ENCODE measurements around the gene BABAM2.
A peak's percentile ranks its signal among the peaks of the same experiment; 100 is the strongest.
"Not testable (repeated sequence)": the region's sequence is repeated elsewhere in the genome, so short reads cannot be mapped to it uniquely, and the experiment has no call there.

BABAM2 gene

GRCh38 chr2:28316546-28317335, 426.2 kb downstream of the BABAM2 start:
- no peak for DNase-seq (ENCODE audit: low read depth)

- DNase-seq (ENCODE audit: low read depth): no peak
Measured at GRCh38 chr2:28317390-28317789, 426.9 kb downstream of the BABAM2 start.

DNA sequence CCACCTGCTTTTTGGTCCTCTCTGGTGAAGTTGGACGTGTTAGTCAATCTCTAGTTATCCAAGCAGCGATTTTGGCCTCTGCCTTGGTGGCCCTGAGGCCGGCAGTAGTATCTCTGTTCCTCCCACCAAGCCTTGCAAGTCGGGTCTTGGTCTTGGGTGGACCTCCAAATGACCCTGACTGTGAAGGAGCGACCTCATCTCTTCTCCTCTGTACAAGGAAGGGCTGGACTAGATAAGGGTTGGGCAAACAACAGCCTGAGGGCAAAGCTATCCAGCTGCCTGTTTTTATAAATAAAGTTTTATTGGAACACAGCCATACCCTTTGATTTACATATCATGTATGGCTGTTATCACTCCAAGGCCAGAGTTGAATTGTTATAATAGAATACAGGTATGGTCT, 427.5 kb downstream of the BABAM2 start:
- no peak for DNase-seq (ENCODE audit: low read depth)

DNA sequence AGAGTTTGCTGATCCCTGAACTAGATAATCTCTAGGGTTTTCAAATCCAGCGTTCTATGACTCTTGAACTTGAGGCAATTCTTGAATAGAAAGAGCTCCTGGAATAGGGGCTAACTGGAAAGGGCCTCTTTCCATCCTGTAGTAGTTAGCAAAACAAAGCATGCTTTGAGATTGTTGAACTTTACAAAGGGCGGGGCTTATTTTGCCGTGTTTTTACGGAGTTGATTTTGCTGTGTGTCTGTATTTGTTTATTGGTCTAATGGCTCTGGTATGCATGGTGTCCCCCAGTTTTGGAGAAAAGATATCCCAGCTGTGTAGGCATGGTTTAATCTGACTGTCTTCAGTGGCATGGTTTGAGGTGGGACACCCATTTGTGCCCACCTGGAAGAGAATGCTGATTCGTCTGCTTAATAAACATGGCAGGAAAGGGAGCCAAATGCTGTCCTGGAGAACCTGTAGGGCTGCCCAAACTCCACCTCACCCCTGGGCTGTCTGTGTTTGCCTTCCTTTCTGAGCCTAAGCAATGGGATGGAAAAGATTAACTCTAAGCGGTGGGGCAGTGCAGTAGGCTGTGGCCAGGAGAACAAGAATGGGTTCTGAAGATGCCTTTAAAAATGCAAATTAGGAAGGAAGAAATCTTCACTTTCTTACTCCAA, 428.1 kb downstream of the BABAM2 start:
- no peak for DNase-seq (ENCODE audit: low read depth)

GRCh38 chr2:28319118-28320008, 428.8 kb downstream of the BABAM2 start:
- no peak for DNase-seq (ENCODE audit: low read depth)

DNA sequence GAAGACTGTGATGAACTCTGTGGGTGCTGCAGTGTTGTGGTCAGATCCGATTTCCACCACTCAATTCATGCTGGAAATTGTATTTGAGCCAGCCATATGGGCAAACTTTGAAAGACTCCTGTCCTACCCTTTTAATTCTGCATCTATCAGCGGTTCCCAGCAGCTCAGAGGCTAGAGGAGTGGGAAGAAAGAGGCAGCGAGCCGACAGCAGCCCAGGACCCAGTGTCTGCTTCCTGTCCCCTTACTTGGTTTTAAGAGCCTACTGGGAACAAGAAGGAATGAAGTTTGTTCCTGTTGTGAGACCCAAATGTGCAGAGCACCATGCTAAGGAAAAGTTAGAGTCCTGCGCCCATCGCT, 429.5 kb downstream of the BABAM2 start:
- no peak for DNase-seq (ENCODE audit: low read depth)

- no peak for DNase-seq (ENCODE audit: low read depth)
Measured at GRCh38 chr2:28320371-28320770, 429.8 kb downstream of the BABAM2 start.

- no peak for DNase-seq (ENCODE audit: low read depth)
Measured at GRCh38 chr2:28321426-28321825, 430.9 kb downstream of the BABAM2 start.

DNA sequence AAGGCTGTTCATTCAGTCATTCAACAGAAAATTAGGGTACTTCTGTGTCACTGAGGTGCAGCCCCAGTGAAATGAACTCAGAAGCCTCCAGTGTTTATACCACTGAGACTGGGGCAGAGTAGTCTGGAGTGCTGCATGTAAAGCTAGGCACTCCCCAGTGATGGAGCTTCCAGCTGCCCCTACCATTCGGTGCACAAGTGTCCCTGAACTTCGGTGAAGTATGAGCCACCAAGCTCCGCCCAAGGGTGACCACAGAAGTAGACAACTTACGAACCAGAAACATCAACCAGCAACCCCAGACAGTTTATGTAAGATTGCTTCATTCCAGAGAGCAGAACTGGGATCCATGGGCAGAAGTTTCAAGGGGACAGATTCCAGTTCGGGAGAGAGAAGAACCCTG, 431.5 kb downstream of the BABAM2 start:
- DNase-seq (ENCODE audit: low read depth): no peak

GRCh38 chr2:28322456-28322855, 431.9 kb downstream of the BABAM2 start:
- DNase-seq (ENCODE audit: low read depth): no peak

DNA sequence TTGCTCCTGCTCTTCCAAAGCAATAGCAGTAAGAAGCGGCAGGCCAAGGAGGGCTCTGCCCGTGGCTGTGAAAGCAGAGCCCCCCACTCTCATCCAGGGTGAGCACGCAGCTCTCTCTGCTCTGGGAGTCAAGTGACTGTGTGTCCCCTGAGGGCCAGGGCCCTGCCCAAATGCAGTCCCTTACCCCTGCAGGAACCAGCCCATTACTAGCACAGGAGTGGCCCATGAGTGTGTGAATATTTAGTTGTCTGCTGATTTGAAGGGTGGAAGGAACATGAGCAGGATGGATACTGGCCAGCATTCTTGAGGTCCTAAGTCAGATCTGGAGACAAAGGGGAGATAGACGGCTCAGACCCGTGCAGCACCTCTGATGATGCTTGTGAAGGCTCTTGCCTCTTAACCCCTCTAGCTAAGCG, 432.5 kb downstream of the BABAM2 start:
- DNase-seq (ENCODE audit: low read depth): peak; percentile 48

DNA sequence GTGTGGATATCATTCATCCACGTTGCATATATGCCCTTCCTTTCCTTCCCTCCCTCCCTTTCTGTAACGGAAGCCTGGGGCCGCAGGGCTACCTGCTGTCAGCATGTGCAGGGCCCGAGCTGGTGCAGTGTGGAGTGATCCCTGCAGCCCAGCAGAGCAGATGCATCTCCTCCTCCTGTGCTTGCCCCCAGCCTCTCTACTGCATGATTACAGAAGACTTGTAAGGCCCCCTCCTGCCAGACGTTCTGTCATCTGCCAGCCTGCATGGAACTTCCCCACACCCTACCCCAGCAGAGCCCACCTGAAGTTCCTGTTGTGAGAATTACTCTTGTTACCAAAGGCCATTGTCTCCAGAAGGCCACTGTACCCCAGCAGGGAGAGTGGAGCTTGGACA, 434.6 kb downstream of the BABAM2 start:
- DNase-seq (ENCODE audit: low read depth): no peak

GRCh38 chr2:28325567-28326468, 435.3 kb downstream of the BABAM2 start:
- DNase-seq (ENCODE audit: low read depth): no peak

- DNase-seq (ENCODE audit: low read depth): no peak
Measured at GRCh38 chr2:28326469-28326805, 435.9 kb downstream of the BABAM2 start.

GRCh38 chr2:28326881-28327505, 436.5 kb downstream of the BABAM2 start:
- no peak for DNase-seq (ENCODE audit: low read depth)

DNA sequence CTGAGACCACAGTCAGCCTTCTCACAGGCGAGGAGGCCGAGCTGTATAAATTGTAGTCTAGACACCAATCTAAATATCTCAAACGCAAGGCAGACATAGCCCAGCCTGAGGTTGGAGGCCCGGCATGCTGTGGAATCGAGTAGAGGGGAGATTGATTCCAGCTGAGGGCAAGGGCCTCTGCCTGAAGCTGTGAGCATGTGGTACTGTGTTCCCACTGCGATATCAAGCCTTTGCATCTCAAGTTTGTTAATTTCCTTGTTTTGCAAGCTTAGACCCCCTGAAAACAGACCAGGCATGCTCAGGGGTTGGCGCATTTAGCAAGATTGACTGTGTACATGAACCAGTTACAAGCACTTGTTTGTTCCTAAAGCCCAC, 437.0 kb downstream of the BABAM2 start:
- DNase-seq (ENCODE audit: low read depth): no peak

DNA sequence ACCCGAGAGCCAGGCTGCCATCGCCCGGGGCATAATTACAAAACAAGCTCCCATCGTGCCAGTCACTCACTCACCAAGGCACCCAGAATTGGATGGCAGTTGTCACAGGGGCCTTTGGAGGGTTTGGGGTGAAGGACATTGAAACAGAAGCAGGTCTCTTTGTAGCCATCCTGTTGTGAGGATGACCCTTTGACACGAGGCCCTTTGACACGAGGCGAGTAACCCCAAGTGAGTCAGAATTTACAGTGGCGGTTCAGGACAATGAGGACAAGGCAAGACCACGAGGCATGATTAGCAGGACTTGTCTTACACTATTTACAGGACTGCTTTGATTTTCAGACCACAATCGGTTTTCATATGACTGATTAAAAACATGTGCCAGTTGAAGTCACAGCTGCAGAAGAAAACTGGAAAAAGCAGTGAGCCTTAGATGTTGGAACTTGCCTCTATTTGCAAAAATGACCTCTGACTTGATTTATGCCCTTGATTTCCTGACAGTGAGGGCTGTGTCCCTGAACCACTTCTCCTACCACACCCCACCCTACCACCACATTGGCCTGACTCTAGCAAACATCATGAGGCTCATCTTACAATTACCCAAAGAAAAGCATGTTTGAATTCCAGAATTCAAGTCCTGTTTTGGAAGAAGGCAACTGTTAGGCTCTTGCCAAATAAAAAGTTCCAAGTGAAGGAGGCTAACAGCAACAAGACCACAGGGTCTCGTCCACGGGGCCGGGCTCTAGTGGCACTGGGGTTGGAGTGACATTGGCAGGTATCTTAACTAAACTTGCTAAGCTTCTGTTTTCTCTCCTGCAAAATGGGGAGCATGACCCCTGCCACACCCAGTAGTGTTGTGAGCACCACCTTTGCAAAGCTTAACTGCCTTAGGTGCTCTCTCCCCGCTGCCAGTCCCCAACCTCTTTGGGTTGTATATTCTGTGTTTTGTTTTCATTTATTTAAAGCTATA, 437.7 kb downstream of the BABAM2 start:
- no peak for DNase-seq (ENCODE audit: low read depth)

GRCh38 chr2:28329184-28329583, 438.7 kb downstream of the BABAM2 start:
- no peak for DNase-seq (ENCODE audit: low read depth)

- not testable (repeated sequence) for DNase-seq (ENCODE audit: low read depth)
Measured at GRCh38 chr2:28330722-28331121, 440.2 kb downstream of the BABAM2 start.

DNA sequence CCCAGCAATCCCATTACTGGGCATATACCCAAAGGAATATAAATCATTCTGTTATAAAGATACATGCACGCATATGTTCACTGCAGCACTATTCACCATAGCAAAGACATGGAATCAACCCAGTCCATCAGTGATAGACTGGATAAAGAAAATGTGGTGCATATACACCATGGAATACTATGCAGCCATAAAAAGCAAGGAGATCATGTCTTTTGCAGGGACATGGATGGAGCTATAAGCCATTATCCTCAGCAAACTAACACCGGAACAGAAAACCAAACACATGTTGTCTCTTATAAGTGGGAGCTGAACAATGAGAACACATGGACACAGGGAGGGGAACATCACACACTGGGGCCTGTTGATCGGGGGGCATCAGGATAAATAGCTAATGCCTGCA, 441.3 kb downstream of the BABAM2 start:
- DNase-seq (ENCODE audit: low read depth): not testable (repeated sequence)

All from amniotic epithelial cell (primary cell).